CD14-positive monocyte (primary cell): ENCODE results near the gene SMURF1. TPM values are rescaled to one million over a fixed set of nuclear protein-coding genes. Genes with fewer than 3 reads are reported as not detected.

Experiments used
- DNase-seq, 3 donors: peaks; one replicate each; pipeline ENCODE4 v3.0.0-alpha.2; 2011 to 2022
- H2AFZ ChIP-seq: 2 replicates; pipeline ENCODE4 v1.6.0; 2012; ENCODE audit warnings: mild to moderate bottlenecking, low read depth, low read length, inconsistent platforms; ENCODE audit not compliant: insufficient read depth, poor library complexity, severe bottlenecking
- H3K27ac ChIP-seq, 2 donors: 1 replicate in 1 of 2; 2 replicates in 1 of 2; pipeline ENCODE4 v1.5.1; 2012 to 2013; ENCODE audit warnings: low read length in 2 of 2, control low read depth in 1 of 2, inconsistent platforms in 1 of 2, low read depth in 1 of 2, mild to moderate bottlenecking in 1 of 2
- H3K27me3 ChIP-seq, 2 donors: one replicate each; pipeline versions ENCODE4 v1.6.0 to v1.6.1; 2011 to 2013; ENCODE audit warnings: low read length in 2 of 2; ENCODE audit not compliant: control insufficient read depth in 2 of 2, insufficient read depth in 2 of 2
- H3K36me3 ChIP-seq, 2 donors: replicated peaks in 1 of 2; 1 replicate in 1 of 2; 2 replicates in 1 of 2; pipeline versions ENCODE4 v1.5.1 to v1.6.1; 2012 to 2013; ENCODE audit warnings: low read length in 2 of 2, control low read depth in 1 of 2, inconsistent platforms in 1 of 2, mild to moderate bottlenecking in 1 of 2; ENCODE audit not compliant: insufficient read depth in 2 of 2, control insufficient read depth in 1 of 2
- H3K4me1 ChIP-seq, 2 donors: 1 replicate in 1 of 2; 2 replicates in 1 of 2; pipeline versions ENCODE4 v1.5.1 to v1.6.1; 2012 to 2013; ENCODE audit warnings: low read length in 2 of 2, control low read depth in 1 of 2, inconsistent platforms in 1 of 2, mild to moderate bottlenecking in 1 of 2, moderate library complexity in 1 of 2; ENCODE audit not compliant: insufficient read depth in 2 of 2, control insufficient read depth in 1 of 2
- H3K4me2 ChIP-seq: replicated peaks from 2 replicates; pipeline ENCODE3; 2012; ENCODE audit warnings: low read length, moderate library complexity, mild to moderate bottlenecking; ENCODE audit not compliant: poor library complexity, severe bottlenecking; ENCODE audit errors: extremely low read depth
- H3K4me3 ChIP-seq, 3 experiments: fragments of 200-600 bp in 1 of 3; sonication (generic) in 1 of 3; replicated peaks in 1 of 3; 1 replicate in 2 of 3; 2 replicates in 1 of 3; pipeline ENCODE4 v1.5.1; 2011 to 2013; ENCODE audit warnings: low read length in 3 of 3, mild to moderate bottlenecking in 3 of 3, control low read depth in 2 of 3, low read depth in 2 of 3, inconsistent platforms in 1 of 3, moderate library complexity in 1 of 3
- H3K79me2 ChIP-seq: 2 replicates; pipeline ENCODE4 v1.6.0; 2012; ENCODE audit warnings: mild to moderate bottlenecking, control low read depth, inconsistent platforms, low read length, moderate library complexity; ENCODE audit not compliant: insufficient read depth
- H3K9ac ChIP-seq: 2 replicates; pipeline ENCODE4 v1.6.0; 2017; ENCODE audit warnings: low read length, mild to moderate bottlenecking; ENCODE audit not compliant: insufficient read depth, poor library complexity, severe bottlenecking
- H3K9me3 ChIP-seq, 2 donors: replicated peaks in 1 of 2; 1 replicate in 1 of 2; 2 replicates in 1 of 2; pipeline versions ENCODE4 v1.5.1 to v1.6.1; 2012 to 2013; ENCODE audit warnings: low read length in 2 of 2, control low read depth in 1 of 2; ENCODE audit not compliant: control insufficient read depth in 1 of 2, insufficient read depth in 1 of 2
- H4K20me1 ChIP-seq: 2 replicates; pipeline ENCODE4 v1.6.0; 2012; ENCODE audit warnings: mild to moderate bottlenecking, low read length, control low read depth, moderate library complexity; ENCODE audit not compliant: insufficient read depth
- H3K27ac Mint-ChIP-seq, 7 donors: one replicate each; pipeline ENCODE4 v1.8.0; 2020; ENCODE audit warnings: mild to moderate bottlenecking in 7 of 7, mixed read lengths in 7 of 7, moderate library complexity in 6 of 7, inconsistent platforms in 2 of 7
- H3K27me3 Mint-ChIP-seq, 3 donors: one replicate each; pipeline ENCODE4 v1.8.0; 2021 to 2022; ENCODE audit warnings: low read depth in 3 of 3, mild to moderate bottlenecking in 3 of 3, mixed read lengths in 3 of 3, moderate library complexity in 3 of 3, inconsistent platforms in 1 of 3
- H3K36me3 Mint-ChIP-seq, 2 donors: one replicate each; pipeline ENCODE4 v1.8.0; 2020; ENCODE audit warnings: mixed read lengths in 2 of 2, inconsistent platforms in 1 of 2, mild to moderate bottlenecking in 1 of 2
- H3K4me1 Mint-ChIP-seq: one replicate; pipeline ENCODE4 v1.8.0; 2020; ENCODE audit warnings: mild to moderate bottlenecking, mixed read lengths
- H3K4me3 Mint-ChIP-seq, 2 donors: one replicate each; pipeline ENCODE4 v1.8.0; 2020; ENCODE audit warnings: mild to moderate bottlenecking in 2 of 2, mixed read lengths in 2 of 2, moderate library complexity in 1 of 2
- H3K9me3 Mint-ChIP-seq, 7 donors: one replicate each; pipeline ENCODE4 v1.8.0; 2020 to 2022; ENCODE audit warnings: mixed read lengths in 7 of 7, mild to moderate bottlenecking in 6 of 7, moderate library complexity in 6 of 7, inconsistent platforms in 2 of 7
- WGBS: methylation state at CpG from one replicate; pipeline ENCODE4 v1.1.5; 2013; ENCODE audit warnings: missing lambda C conversion rate; ENCODE audit not compliant: insufficient coverage; 5-methylcytosine and 5-hydroxymethylcytosine counted together
- intact Hi-C, 2 donors: fragments of 100-400 bp; cut with micrococcal nuclease; formaldehyde crosslinking; loops; one replicate each; pipeline versions ENCODE4 v1.15.0 to v1.15.1; 2023
- polyA plus RNA-seq, 3 donors: library from polyadenylated mRNA; depleted of rRNA in 1 of 3; unstranded in 2 of 3; stranded (reverse) in 1 of 3; fragments of 300-500 nt in 2 of 3; fragments of >200 nt in 1 of 3; fragmentation: Illumina TruSeq in 2 of 3; gene quantifications; 1 replicate in 2 of 3; 2 replicates in 1 of 3; pipeline ENCODE4 v1.2.3, GENCODE V29; 2012 to 2021
- TF ChIP-seq, protein P1 (sequence below): fragments of 200-600 bp; IDR thresholded peaks from one replicate; pipeline ENCODE4 v1.8.0; 2022; ENCODE audit warnings: antibody characterized with exemption, mild to moderate bottlenecking

The SMURF1 gene
- polyA plus RNA-seq, 3 donors = 0.48 to 15.8 (median 1.6) TPM

DNA sequence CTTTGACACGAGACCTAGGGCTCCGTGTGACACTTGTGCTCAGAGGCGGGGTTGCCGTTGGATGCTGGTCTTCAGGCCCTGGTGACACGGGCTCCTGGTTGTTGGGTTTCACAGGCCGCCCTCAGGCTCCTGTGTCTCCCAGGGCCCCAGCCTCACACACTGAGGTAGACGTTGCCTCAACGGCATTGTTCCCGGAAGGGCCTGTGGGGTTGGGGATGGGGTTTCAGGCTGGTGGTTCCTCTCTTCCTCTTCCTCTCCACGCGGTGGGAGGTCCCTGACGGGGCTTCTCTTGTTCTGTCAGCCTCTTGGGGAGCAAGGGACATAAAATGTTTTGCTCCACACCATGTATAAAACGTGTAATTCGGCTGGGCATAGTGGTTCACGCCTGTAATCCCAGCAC, 140.5 kb downstream of the SMURF1 start:
- Histone ChIP-seq H3K27me3 (no peaks in the 10 kb centered on the region), H3K27ac (no peak overlapping the region), H3K4me3 (no peak overlapping the region), H3K4me1 (no peaks in the 10 kb centered on the region), H4K20me1 (no peaks in the 10 kb centered on the region), H3K9me3 (no peaks in the 10 kb centered on the region), H2AFZ (no peak overlapping the region), H3K79me2 (no peaks in the 10 kb centered on the region), H3K4me2 (no peak overlapping the region), H3K36me3 (peaks cover 80 to 99% of the 10 kb centered on the region in 2 donors), H3K9ac (no peak overlapping the region)
- Mint-ChIP-seq H3K4me3 (no peak overlapping the region), H3K27me3 (peaks cover 0 to 2% (median 0%) of the 10 kb centered on the region in 3 donors), H3K27ac (no peak overlapping the region), H3K4me1 (peaks cover 5% of the 10 kb centered on the region), H3K36me3 (peaks cover 84 to 97% of the 10 kb centered on the region in 2 donors), H3K9me3 (no peaks in the 10 kb centered on the region)
- intact Hi-C loops = no loop called here
- no peak for DNase-seq
- TF ChIP-seq, protein P1, sequence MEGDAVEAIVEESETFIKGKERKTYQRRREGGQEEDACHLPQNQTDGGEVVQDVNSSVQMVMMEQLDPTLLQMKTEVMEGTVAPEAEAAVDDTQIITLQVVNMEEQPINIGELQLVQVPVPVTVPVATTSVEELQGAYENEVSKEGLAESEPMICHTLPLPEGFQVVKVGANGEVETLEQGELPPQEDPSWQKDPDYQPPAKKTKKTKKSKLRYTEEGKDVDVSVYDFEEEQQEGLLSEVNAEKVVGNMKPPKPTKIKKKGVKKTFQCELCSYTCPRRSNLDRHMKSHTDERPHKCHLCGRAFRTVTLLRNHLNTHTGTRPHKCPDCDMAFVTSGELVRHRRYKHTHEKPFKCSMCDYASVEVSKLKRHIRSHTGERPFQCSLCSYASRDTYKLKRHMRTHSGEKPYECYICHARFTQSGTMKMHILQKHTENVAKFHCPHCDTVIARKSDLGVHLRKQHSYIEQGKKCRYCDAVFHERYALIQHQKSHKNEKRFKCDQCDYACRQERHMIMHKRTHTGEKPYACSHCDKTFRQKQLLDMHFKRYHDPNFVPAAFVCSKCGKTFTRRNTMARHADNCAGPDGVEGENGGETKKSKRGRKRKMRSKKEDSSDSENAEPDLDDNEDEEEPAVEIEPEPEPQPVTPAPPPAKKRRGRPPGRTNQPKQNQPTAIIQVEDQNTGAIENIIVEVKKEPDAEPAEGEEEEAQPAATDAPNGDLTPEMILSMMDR = no peak
- WGBS = 94% methylated on average over 5 of the region's 15 CpGs

DNA sequence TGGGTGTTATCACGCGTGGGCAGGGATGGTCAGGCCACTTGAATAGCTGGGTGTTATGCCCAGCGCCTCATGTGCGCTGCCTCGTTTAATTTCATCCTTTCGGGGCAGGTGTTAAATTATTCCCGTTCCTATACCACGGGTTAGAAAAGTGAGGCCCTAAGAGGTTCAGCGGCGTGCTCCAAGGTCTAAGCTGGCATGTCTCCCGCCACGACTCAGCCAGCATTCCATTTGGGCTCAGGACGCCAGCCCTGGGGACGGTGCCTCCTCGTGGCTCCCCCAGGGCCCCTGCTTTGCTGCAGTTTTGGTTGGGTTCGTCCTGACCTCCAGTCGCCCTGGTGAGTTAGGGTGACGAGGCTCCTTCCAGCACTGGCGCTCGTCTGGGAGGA, 141.1 kb downstream of the SMURF1 start:
- Histone ChIP-seq H4K20me1 (no peaks in the 10 kb centered on the region), H3K9me3 (no peaks in the 10 kb centered on the region), H3K79me2 (no peaks in the 10 kb centered on the region), H3K4me3 (no peak overlapping the region), H3K9ac (no peak overlapping the region), H2AFZ (no peak overlapping the region), H3K36me3 (peaks cover 79 to 99% of the 10 kb centered on the region in 2 donors), H3K4me2 (no peak overlapping the region), H3K27ac (no peak overlapping the region), H3K27me3 (no peaks in the 10 kb centered on the region), H3K4me1 (no peaks in the 10 kb centered on the region)
- H3K4me1 Mint-ChIP-seq = peaks cover 5% of the 10 kb centered on the region
- H3K36me3 Mint-ChIP-seq = peaks cover 80 to 93% of the 10 kb centered on the region in 2 donors
- no peaks in the 10 kb centered on the region for H3K9me3 Mint-ChIP-seq
- peaks cover 0 to 2% (median 0%) of the 10 kb centered on the region in 3 donors for H3K27me3 Mint-ChIP-seq
- TF ChIP-seq, protein P1 = no peak
- 97% methylated on average over 16 of the region's 20 CpGs for WGBS
- no peak overlapping the region for H3K4me3 Mint-ChIP-seq
- DNase-seq = no peak
- H3K27ac Mint-ChIP-seq = peak overlapping the region in 1 of 7 donors; percentile 13
- intact Hi-C loops = no loop called here
